Adipocyte (in vitro differentiated cells): Measurements from ENCODE around the gene NPIPB6.
A peak's percentile ranks its signal among the peaks of the same experiment; 100 is the strongest.
"Not testable (repeated sequence)": the region's sequence is repeated elsewhere in the genome, so short reads cannot be mapped to it uniquely, and the experiment has no call there.

Experiments
- DNase-seq: peaks from one replicate; pipeline ENCODE4 v3.0.0-alpha.2; 2015; ENCODE audit warnings: low read depth
- H3K27me3 ChIP-seq: replicated peaks from 2 replicates; pipeline ENCODE4 v1.7.0; 2013; ENCODE audit warnings: mild to moderate bottlenecking, low read length, moderate library complexity; ENCODE audit not compliant: control insufficient read depth, insufficient read depth
- H3K36me3 ChIP-seq: 2 replicates; pipeline ENCODE4 v1.7.0; 2013; ENCODE audit warnings: low read length, mild to moderate bottlenecking, moderate library complexity; ENCODE audit not compliant: control insufficient read depth, insufficient read depth, severe bottlenecking
- H3K4me1 ChIP-seq: 2 replicates; pipeline ENCODE4 v1.7.0; 2013; ENCODE audit warnings: mild to moderate bottlenecking, low read length, moderate library complexity; ENCODE audit not compliant: control insufficient read depth, insufficient read depth
- H3K4me3 ChIP-seq: 2 replicates; pipeline ENCODE4 v1.7.0; 2013; ENCODE audit warnings: mild to moderate bottlenecking, low read length, moderate library complexity
- H3K9ac ChIP-seq: 2 replicates; pipeline ENCODE4 v1.7.0; 2013; ENCODE audit warnings: mild to moderate bottlenecking, low read length, moderate library complexity
- H3K9me3 ChIP-seq: 2 replicates; pipeline ENCODE4 v1.7.0; 2013; ENCODE audit warnings: mild to moderate bottlenecking, low read length, moderate library complexity; ENCODE audit not compliant: control insufficient read depth

Gene NPIPB6

GRCh38 chr16:28338230-28338629 is 25.1 kb downstream of the NPIPB6 start:
- H3K4me1 ChIP-seq, H3K9me3 ChIP-seq, DNase-seq, H3K36me3 ChIP-seq, H3K27me3 ChIP-seq, H3K4me3 ChIP-seq, H3K9ac ChIP-seq: not testable (repeated sequence)

GRCh38 chr16:28336940-28337710 is 26.2 kb downstream of the NPIPB6 start:
- H3K9me3 ChIP-seq, H3K4me1 ChIP-seq, H3K27me3 ChIP-seq, H3K36me3 ChIP-seq, H3K9ac ChIP-seq, DNase-seq, H3K4me3 ChIP-seq: not testable (repeated sequence)

GRCh38 chr16:28335678-28336077 is 27.6 kb downstream of the NPIPB6 start:
- not testable (repeated sequence) for H3K36me3 ChIP-seq, H3K4me1 ChIP-seq, H3K4me3 ChIP-seq, H3K9me3 ChIP-seq, DNase-seq, H3K9ac ChIP-seq, H3K27me3 ChIP-seq

- not testable (repeated sequence) for H3K4me1 ChIP-seq, H3K9me3 ChIP-seq, DNase-seq, H3K36me3 ChIP-seq, H3K9ac ChIP-seq, H3K27me3 ChIP-seq, H3K4me3 ChIP-seq
These were observed 30.7 kb downstream of the NPIPB6 start for GRCh38 chr16:28332632-28333031.

GRCh38 chr16:28330981-28331380 is 32.3 kb downstream of the NPIPB6 start:
- not testable (repeated sequence) for H3K4me1 ChIP-seq, H3K9ac ChIP-seq, H3K9me3 ChIP-seq, H3K27me3 ChIP-seq, DNase-seq, H3K36me3 ChIP-seq, H3K4me3 ChIP-seq

- not testable (repeated sequence) for H3K36me3 ChIP-seq, H3K4me3 ChIP-seq, DNase-seq, H3K9me3 ChIP-seq, H3K4me1 ChIP-seq, H3K27me3 ChIP-seq, H3K9ac ChIP-seq
These were observed 33.1 kb downstream of the NPIPB6 start for GRCh38 chr16:28330232-28330631.

GRCh38 chr16:28326881-28327610 is 36.3 kb downstream of the NPIPB6 start:
- H3K9me3 ChIP-seq, result no peaks in the 10 kb centered on the region
- peak; percentile 22 for DNase-seq
- H3K36me3 ChIP-seq, result no peaks in the 10 kb centered on the region
- no peak overlapping the region for H3K9ac ChIP-seq
- peaks cover 6% of the 10 kb centered on the region for H3K27me3 ChIP-seq
- no peak overlapping the region for H3K4me3 ChIP-seq
- no peaks in the 10 kb centered on the region for H3K4me1 ChIP-seq

- H3K27me3 ChIP-seq, result peaks cover 6% of the 10 kb centered on the region
- H3K9ac ChIP-seq, result no peak overlapping the region
These were observed 38.4 kb downstream of the NPIPB6 start for GRCh38 chr16:28324887-28325279.

GRCh38 chr16:28324235-28324886 is 38.9 kb downstream of the NPIPB6 start:
- no peaks in the 10 kb centered on the region for H3K9me3 ChIP-seq
- H3K36me3 ChIP-seq, result no peaks in the 10 kb centered on the region
- no peak overlapping the region for H3K4me3 ChIP-seq
- DNase-seq, result no peak
- H3K4me1 ChIP-seq, result no peaks in the 10 kb centered on the region
- H3K9ac ChIP-seq, result no peak overlapping the region
- peaks cover 6% of the 10 kb centered on the region for H3K27me3 ChIP-seq

More at GRCh38 chr16:28324887-28325279, 38.4 kb downstream of the NPIPB6 start:
- H3K9me3 ChIP-seq, result no peaks in the 10 kb centered on the region
- H3K4me1 ChIP-seq, result no peaks in the 10 kb centered on the region
- no peaks in the 10 kb centered on the region for H3K36me3 ChIP-seq
- no peak for DNase-seq
- H3K4me3 ChIP-seq, result no peak overlapping the region

GRCh38 chr16:28321700-28322411 is 41.5 kb downstream of the NPIPB6 start:
- Histone ChIP-seq H3K4me3 (no peak overlapping the region), H3K9me3 (no peaks in the 10 kb centered on the region), H3K4me1 (peaks cover 2% of the 10 kb centered on the region), H3K27me3 (peaks cover 23% of the 10 kb centered on the region), H3K36me3 (no peaks in the 10 kb centered on the region), H3K9ac (no peak overlapping the region)
- peak; percentile 63 for DNase-seq

- H3K27me3 ChIP-seq, result peaks cover 26% of the 10 kb centered on the region
- no peak overlapping the region for H3K4me3 ChIP-seq
- no peak for DNase-seq
These were observed 42.6 kb downstream of the NPIPB6 start for GRCh38 chr16:28320741-28321140.

More at GRCh38 chr16:28320741-28321140, 42.6 kb downstream of the NPIPB6 start:
- Histone ChIP-seq H3K4me1 (peaks cover 3% of the 10 kb centered on the region), H3K9me3 (no peaks in the 10 kb centered on the region), H3K36me3 (no peaks in the 10 kb centered on the region), H3K9ac (no peak overlapping the region)
